ENCODE data around the gene PHAF1. TPM values are rescaled to one million over a fixed set of nuclear protein-coding genes. Genes with fewer than 3 reads are reported as not detected.

Gene PHAF1
- total and polyA plus RNA-seq, 9 of the 15 experiments (the other 6 are each of a cell fraction or from before 2014, with no cell fraction given): 5.1 to 25.4 (median 13.8) TPM

- H3K9me3 ChIP-seq (replicated peaks; ENCODE audit: control insufficient read depth, insufficient read depth, low read depth, low read length): no peaks in the 10 kb centered on the region
- peak overlapping the region; percentile 31 to 48; a peak in 2 of 4 replicates for H3K9ac ChIP-seq (ENCODE audit: insufficient read depth in 1 of 2, low read depth in 2 of 2, low read length in 2 of 2)
- peaks cover 65% of the 10 kb centered on the region for H3K79me2 ChIP-seq (ENCODE audit: control insufficient read depth, insufficient read depth, low read length)
- no peaks in the 10 kb centered on the region for H3K27me3 ChIP-seq (ENCODE audit: control insufficient read depth in 2 of 2, insufficient read depth in 2 of 2, low read length in 2 of 2)
- BruUV-seq (replicated peaks): no TSS peak
- in situ Hi-C loops (cut with MboI): no loop called here
- intact Hi-C loops (cut with micrococcal nuclease): no loop called here
- peaks cover 33% of the 10 kb centered on the region for H3K36me3 ChIP-seq (ENCODE audit: control insufficient read depth, insufficient read depth, low read length)
- ATAC-seq (no peak), FAIRE-seq (no peak), DNase-seq (ENCODE audit: extremely low read depth in 1 of 4, low spot score in 3 of 4) (no peak)
- H3K4me3 ChIP-seq: no peak overlapping the region
- POLR2A ChIA-PET: no interaction called here
- H4K20me1 ChIP-seq (replicated peaks; ENCODE audit: control insufficient read depth, insufficient read depth, low read length): peaks cover 3% of the 10 kb centered on the region; the same call in 1 of the 2 replicates
- WGBS (ENCODE audit: insufficient coverage, low coverage, missing lambda C conversion rate): 43% methylated on average over 3 of the region's 4 CpGs
- CTCF ChIA-PET (ENCODE audit: low intra/inter-chr PET ratio): interaction anchor here (0.6 kb wide), 1 partner anchor 66 kb away, joined by 3 read pairs; no protein-coding TSS in a partner anchor
- no peak overlapping the region for H2AFZ ChIP-seq (ENCODE audit: low read depth, low read length)
- TF ChIP-seq HMBOX1 (IDR thresholded peaks at IDR 0.05): peak; percentile 70; the same call in 1 of the 2 replicates
- no peak for TF ChIP-seq KLF1 (tag; IDR thresholded peaks at IDR 0.05)
- H3K4me2 ChIP-seq (ENCODE audit: insufficient read depth, low read length): peak overlapping the region; percentile 51
- peaks cover 26% of the 10 kb centered on the region in 2 experiments; a peak in 4 of 5 replicates for H3K4me1 ChIP-seq (replicated peaks in 1 of 2; ENCODE audit: control insufficient read depth in 2 of 2, insufficient read depth in 2 of 2, low read length in 2 of 2)
- H3K27ac ChIP-seq (ENCODE audit: extremely low read depth, low read depth, low read length): peak overlapping the region; percentile 47; the same call in 2 of the 3 replicates
- H3K9me1 ChIP-seq (ENCODE audit: control insufficient read depth, insufficient read depth, low read length): no peaks in the 10 kb centered on the region
Observed at GRCh38 chr16:67111951-67112444, 2.3 kb downstream of the PHAF1 start.

All from K562 (cell line).